ENCODE measurements around the gene OGFRL1. TPM values are rescaled to one million over a fixed set of nuclear protein-coding genes. Genes with fewer than 3 reads are reported as not detected.

OGFRL1 gene
- total RNA-seq, 1 donor from 2014 or later, result 7.5 TPM

- H3K4me1 Mint-ChIP-seq, result peaks cover 10% of the 10 kb centered on the region
These were observed 54.2 kb downstream of the OGFRL1 start for GRCh38 chr6:71342772-71343171.

GRCh38 chr6:71345476-71346333 is 57.1 kb downstream of the OGFRL1 start:
- H3K4me3 ChIP-seq, result no peak overlapping the region
- H3K4me2 ChIP-seq, result no peak overlapping the region
- no peak overlapping the region for H3K27ac Mint-ChIP-seq
- H3K4me1 Mint-ChIP-seq, result peaks cover 10% of the 10 kb centered on the region
- H3K36me3 ChIP-seq, result no peaks in the 10 kb centered on the region
- H3K27me3 ChIP-seq, result no peaks in the 10 kb centered on the region
- H3K27ac ChIP-seq, result no peak overlapping the region
- H3F3A ChIP-seq (ENCODE audit: low read depth), result no peaks in the 10 kb centered on the region
- no peaks in the 10 kb centered on the region for H4K20me1 ChIP-seq (ENCODE audit: low read depth)
- H3K9ac ChIP-seq, result no peak overlapping the region
- no peak overlapping the region for H2AFZ ChIP-seq (replicated peaks)
- no peaks in the 10 kb centered on the region for H3K79me2 ChIP-seq (ENCODE audit: low read depth)
- TF ChIP-seq CTCF (IDR thresholded peaks at IDR 0.05) (no peak), EZH2 (IDR thresholded peaks at IDR 0.05) (no peak), EZH2phosphoT487 (IDR thresholded peaks at IDR 0.05) (no peak)
- H3K9me3 Mint-ChIP-seq, result no peaks in the 10 kb centered on the region
- H3K9me3 ChIP-seq (ENCODE audit: low read depth), result no peaks in the 10 kb centered on the region
- H3K4me3 Mint-ChIP-seq, result no peak overlapping the region
- no peaks in the 10 kb centered on the region for H3K4me1 ChIP-seq
- H3K27me3 Mint-ChIP-seq (ENCODE audit: insufficient read depth, low read depth), result no peaks in the 10 kb centered on the region
- DNase-seq (ENCODE audit: low spot score), result no peak
- H3K36me3 Mint-ChIP-seq, result peaks cover 9% of the 10 kb centered on the region

More at GRCh38 chr6:71342772-71343171, 54.2 kb downstream of the OGFRL1 start:
- Histone ChIP-seq H3K27ac (no peak overlapping the region), H4K20me1 (ENCODE audit: low read depth) (no peaks in the 10 kb centered on the region), H3K4me2 (no peak overlapping the region), H3K4me1 (no peaks in the 10 kb centered on the region), H3K79me2 (ENCODE audit: low read depth) (no peaks in the 10 kb centered on the region), H3K36me3 (no peaks in the 10 kb centered on the region), H3K9ac (no peak overlapping the region), H2AFZ (replicated peaks) (no peak overlapping the region), H3F3A (ENCODE audit: low read depth) (no peaks in the 10 kb centered on the region), H3K27me3 (no peaks in the 10 kb centered on the region), H3K4me3 (no peak overlapping the region), H3K9me3 (ENCODE audit: low read depth) (no peaks in the 10 kb centered on the region)
- peaks cover 18% of the 10 kb centered on the region for H3K36me3 Mint-ChIP-seq
- H3K27me3 Mint-ChIP-seq (ENCODE audit: insufficient read depth, low read depth), result no peaks in the 10 kb centered on the region
- H3K4me3 Mint-ChIP-seq, result no peak overlapping the region
- no peak for TF ChIP-seq EZH2phosphoT487 (IDR thresholded peaks at IDR 0.05)
- TF ChIP-seq CTCF (IDR thresholded peaks at IDR 0.05), result no peak
- TF ChIP-seq EZH2 (IDR thresholded peaks at IDR 0.05), result no peak
- H3K9me3 Mint-ChIP-seq, result no peaks in the 10 kb centered on the region
- DNase-seq (ENCODE audit: low spot score), result no peak
- no peak overlapping the region for H3K27ac Mint-ChIP-seq

GRCh38 chr6:71346334-71346694 is 57.7 kb downstream of the OGFRL1 start:
- Mint-ChIP-seq H3K4me1 (peaks cover 10% of the 10 kb centered on the region), H3K36me3 (peaks cover 9% of the 10 kb centered on the region), H3K27ac (no peak overlapping the region), H3K4me3 (no peak overlapping the region), H3K27me3 (ENCODE audit: insufficient read depth, low read depth) (no peaks in the 10 kb centered on the region), H3K9me3 (no peaks in the 10 kb centered on the region)
- Histone ChIP-seq H3K79me2 (ENCODE audit: low read depth) (no peaks in the 10 kb centered on the region), H3K4me3 (no peak overlapping the region), H3F3A (ENCODE audit: low read depth) (no peaks in the 10 kb centered on the region), H3K9ac (no peak overlapping the region), H3K9me3 (ENCODE audit: low read depth) (no peaks in the 10 kb centered on the region), H3K4me2 (no peak overlapping the region), H3K36me3 (no peaks in the 10 kb centered on the region), H4K20me1 (ENCODE audit: low read depth) (no peaks in the 10 kb centered on the region), H3K27ac (no peak overlapping the region), H3K27me3 (no peaks in the 10 kb centered on the region), H2AFZ (replicated peaks) (no peak overlapping the region), H3K4me1 (no peaks in the 10 kb centered on the region)
- no peak for DNase-seq (ENCODE audit: low spot score)
- TF ChIP-seq EZH2 (IDR thresholded peaks at IDR 0.05), result no peak
- TF ChIP-seq CTCF (IDR thresholded peaks at IDR 0.05), result no peak
- TF ChIP-seq EZH2phosphoT487 (IDR thresholded peaks at IDR 0.05), result no peak

Data from neural progenitor cell (in vitro differentiated cells).